IPS-20b (cell line): Measurements from ENCODE around the gene VPS35L.
"Not testable (repeated sequence)": the region's sequence is repeated elsewhere in the genome, so short reads cannot be mapped to it uniquely, and the experiment has no call there.

Experiments
- H3K27ac ChIP-seq: one replicate; pipeline ENCODE4 v1.5.1; 2013; ENCODE audit warnings: low read length
- H3K27me3 ChIP-seq: 2 replicates; pipeline ENCODE4 v1.6.1; 2013; ENCODE audit warnings: mild to moderate bottlenecking, low read length, inconsistent platforms; ENCODE audit not compliant: insufficient read depth
- H3K36me3 ChIP-seq: 2 replicates; pipeline ENCODE4 v1.6.1; 2013; ENCODE audit warnings: low read depth, mild to moderate bottlenecking, inconsistent platforms, low read length, moderate library complexity; ENCODE audit not compliant: insufficient read depth
- H3K4me1 ChIP-seq: 2 replicates; pipeline ENCODE4 v1.6.1; 2013; ENCODE audit warnings: mild to moderate bottlenecking, control low read depth, inconsistent platforms, low read length, moderate library complexity; ENCODE audit not compliant: insufficient read depth
- H3K4me3 ChIP-seq: 2 replicates; pipeline ENCODE4 v1.5.1; 2013; ENCODE audit warnings: mild to moderate bottlenecking, low read length, inconsistent platforms
- H3K9ac ChIP-seq: 2 replicates; pipeline ENCODE4 v1.6.1; 2013; ENCODE audit warnings: low read depth, mild to moderate bottlenecking, inconsistent platforms, low read length, moderate library complexity
- H3K9me3 ChIP-seq: 2 replicates; pipeline ENCODE4 v1.6.1; 2013; ENCODE audit warnings: mild to moderate bottlenecking, low read depth, low read length, inconsistent platforms; ENCODE audit not compliant: insufficient read depth

VPS35L gene

DNA sequence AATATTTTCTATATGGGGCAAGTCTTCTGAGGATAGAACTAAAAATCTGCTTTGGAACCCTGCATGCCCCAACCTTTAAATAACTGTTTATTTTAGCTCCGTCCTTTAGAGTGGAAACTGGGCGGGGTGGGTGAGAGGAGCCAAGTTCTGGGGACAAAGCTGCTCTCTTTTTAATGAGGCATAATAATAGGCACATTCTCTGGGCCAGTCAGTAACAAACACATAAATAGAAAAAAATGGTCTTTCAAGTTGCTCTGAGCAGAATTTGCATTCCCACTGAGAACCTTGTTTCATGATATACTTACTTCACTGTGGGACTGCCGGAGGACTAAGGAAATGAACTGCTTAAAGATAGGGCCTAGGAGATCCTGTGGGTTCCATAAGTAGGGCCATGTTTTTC lies 111.0 kb downstream of the VPS35L start:
- Histone ChIP-seq H3K4me1 (no peaks in the 10 kb centered on the region), H3K9me3 (peaks cover 8% of the 10 kb centered on the region; the same call in 1 of the 2 replicates), H3K27ac (no peak overlapping the region), H3K36me3 (peaks cover 23% of the 10 kb centered on the region), H3K4me3 (no peak overlapping the region), H3K27me3 (no peaks in the 10 kb centered on the region; the same call in 1 of the 2 replicates), H3K9ac (no peak overlapping the region)

DNA sequence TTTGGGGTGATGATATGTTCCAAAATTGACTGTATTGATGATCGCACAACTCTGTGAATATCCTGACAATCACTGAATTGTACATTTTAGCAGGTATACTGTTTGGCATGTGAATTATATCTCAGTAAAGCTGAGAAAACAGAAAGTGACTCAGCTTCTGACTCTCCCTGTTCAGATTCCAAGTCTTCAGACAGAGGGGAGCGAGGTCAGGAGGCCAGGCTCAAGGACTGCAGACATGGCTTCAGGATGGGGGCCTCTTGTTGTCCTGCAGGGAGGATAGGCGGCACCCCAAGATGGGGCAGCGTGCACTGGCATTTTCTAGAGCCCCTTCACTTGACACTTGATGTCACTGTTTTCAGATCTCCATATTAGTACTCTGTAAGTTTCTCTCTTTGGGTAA lies 116.9 kb downstream of the VPS35L start:
- H3K36me3 ChIP-seq = peaks cover 22% of the 10 kb centered on the region
- H3K27ac ChIP-seq = no peak overlapping the region
- H3K4me1 ChIP-seq = no peaks in the 10 kb centered on the region
- H3K4me3 ChIP-seq = no peak overlapping the region
- H3K9me3 ChIP-seq = no peaks in the 10 kb centered on the region
- H3K9ac ChIP-seq = no peak overlapping the region
- no peaks in the 10 kb centered on the region for H3K27me3 ChIP-seq

- peaks cover 21% of the 10 kb centered on the region for H3K36me3 ChIP-seq
- no peak overlapping the region for H3K4me3 ChIP-seq
- H3K9me3 ChIP-seq = no peaks in the 10 kb centered on the region
Observed at GRCh38 chr16:19674485-19674884, 119.0 kb downstream of the VPS35L start.

GRCh38 chr16:19677402-19677801 lies 121.9 kb downstream of the VPS35L start:
- Histone ChIP-seq H3K27me3 (no peaks in the 10 kb centered on the region), H3K9me3 (no peaks in the 10 kb centered on the region), H3K27ac (no peak overlapping the region), H3K4me1 (no peaks in the 10 kb centered on the region), H3K9ac (no peak overlapping the region), H3K36me3 (peaks cover 11% of the 10 kb centered on the region; the same call in 1 of the 2 replicates), H3K4me3 (no peak overlapping the region)

More at GRCh38 chr16:19674485-19674884, 119.0 kb downstream of the VPS35L start:
- Histone ChIP-seq H3K4me1 (no peaks in the 10 kb centered on the region), H3K9ac (no peak overlapping the region), H3K27ac (no peak overlapping the region), H3K27me3 (no peaks in the 10 kb centered on the region)

- Histone ChIP-seq H3K27me3 (no peaks in the 10 kb centered on the region), H3K9ac (no peak overlapping the region), H3K4me3 (no peak overlapping the region), H3K36me3 (peaks cover 24% of the 10 kb centered on the region; the same call in 1 of the 2 replicates), H3K27ac (no peak overlapping the region), H3K4me1 (no peaks in the 10 kb centered on the region), H3K9me3 (no peaks in the 10 kb centered on the region; the same call in 1 of the 2 replicates)
Observed at GRCh38 chr16:19678804-19679203, 123.3 kb downstream of the VPS35L start.

DNA sequence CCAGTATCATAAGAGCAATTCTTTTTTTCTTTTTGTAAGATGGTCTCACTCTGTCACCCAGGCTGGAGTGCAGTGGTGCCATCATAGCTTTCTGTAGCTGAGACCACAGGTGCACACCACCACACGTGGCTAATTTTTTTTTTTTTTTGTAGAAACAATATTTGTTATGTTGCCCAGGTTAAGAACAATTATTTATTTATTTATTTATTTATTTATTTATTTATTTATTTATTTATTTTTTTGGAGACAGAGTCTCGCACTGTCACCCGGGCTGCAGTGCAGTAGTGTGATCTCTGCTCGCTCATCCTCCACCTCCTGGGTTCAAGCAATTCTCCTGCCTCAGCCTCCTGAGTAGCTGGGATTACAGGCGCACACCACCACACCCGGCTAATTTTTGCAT lies 123.8 kb downstream of the VPS35L start:
- not testable (repeated sequence) for H3K4me1 ChIP-seq, H3K9me3 ChIP-seq, H3K4me3 ChIP-seq, H3K9ac ChIP-seq, H3K27me3 ChIP-seq, H3K27ac ChIP-seq
- peaks cover 26% of the 10 kb centered on the region; the same call in 1 of the 2 replicates for H3K36me3 ChIP-seq

- Histone ChIP-seq H3K27ac (no peak overlapping the region), H3K4me1 (no peaks in the 10 kb centered on the region), H3K27me3 (no peaks in the 10 kb centered on the region), H3K9ac (no peak overlapping the region), H3K36me3 (peaks cover 36% of the 10 kb centered on the region), H3K9me3 (no peaks in the 10 kb centered on the region; the same call in 1 of the 2 replicates), H3K4me3 (no peak overlapping the region)
Observed at GRCh38 chr16:19680881-19681340, 125.4 kb downstream of the VPS35L start.

DNA sequence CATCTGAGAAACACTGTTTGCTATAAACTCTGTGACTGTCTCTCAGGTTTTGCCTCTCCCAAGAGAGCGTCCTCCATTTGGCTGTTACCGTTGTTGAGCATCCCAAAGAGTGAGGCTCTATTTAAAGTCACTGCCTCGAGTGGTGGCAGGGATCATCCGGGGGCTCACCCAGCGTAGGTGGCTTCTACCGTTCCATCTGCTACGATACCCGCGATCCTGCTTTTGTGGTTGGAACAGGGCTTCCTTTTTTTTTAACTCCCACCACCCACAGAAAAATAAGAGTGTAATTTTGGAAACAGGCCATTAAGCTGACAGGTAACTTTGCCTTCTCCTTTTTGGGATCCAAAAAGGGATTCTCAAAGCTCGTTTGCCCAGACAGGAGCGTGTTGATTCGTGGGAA lies 126.1 kb downstream of the VPS35L start:
- no peak overlapping the region for H3K27ac ChIP-seq
- H3K27me3 ChIP-seq = no peaks in the 10 kb centered on the region
- H3K9me3 ChIP-seq = no peaks in the 10 kb centered on the region; the same call in 1 of the 2 replicates
- H3K36me3 ChIP-seq = peaks cover 32% of the 10 kb centered on the region
- no peak overlapping the region for H3K4me3 ChIP-seq
- H3K9ac ChIP-seq = no peak overlapping the region
- no peaks in the 10 kb centered on the region for H3K4me1 ChIP-seq

DNA sequence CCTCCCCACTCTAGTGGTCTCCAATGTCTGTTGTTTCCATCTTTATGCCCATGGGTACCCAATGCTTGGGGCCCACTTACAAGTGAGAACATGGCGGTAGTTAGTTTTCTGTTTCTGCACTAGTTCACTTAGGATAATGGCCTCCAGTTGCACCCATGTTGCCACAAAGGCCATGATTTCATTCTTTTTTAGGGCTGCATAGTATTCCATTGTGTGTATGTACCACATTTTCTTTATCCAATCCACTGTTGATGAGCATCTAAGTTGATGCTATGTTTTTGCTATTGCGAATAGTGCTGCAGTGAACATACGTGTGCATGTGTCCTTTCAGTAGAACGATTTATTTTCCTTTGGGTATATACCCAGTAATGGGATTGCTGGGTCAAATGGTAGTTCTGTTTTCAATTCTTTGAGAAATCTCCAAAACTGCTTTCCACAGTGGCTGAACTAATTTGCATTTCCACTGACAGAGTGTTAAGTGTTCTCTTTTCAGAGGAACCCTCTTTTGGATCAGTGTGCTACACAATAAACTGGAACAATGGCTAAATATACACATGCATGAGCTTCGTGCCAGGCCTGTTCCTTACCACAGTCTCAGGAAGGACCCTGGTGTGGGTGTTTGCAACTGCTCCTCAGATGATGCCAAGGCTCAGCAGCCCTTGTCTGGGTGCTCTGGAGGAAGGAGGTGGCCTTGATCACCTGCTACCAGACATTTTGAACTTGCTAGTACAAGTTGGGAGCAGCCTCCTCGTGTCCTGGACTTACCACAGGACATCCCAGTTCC lies 128.1 kb downstream of the VPS35L start:
- Histone ChIP-seq H3K4me1 (no peaks in the 10 kb centered on the region), H3K27me3 (no peaks in the 10 kb centered on the region), H3K4me3 (no peak overlapping the region), H3K36me3 (peaks cover 33% of the 10 kb centered on the region), H3K27ac (no peak overlapping the region), H3K9ac (no peak overlapping the region), H3K9me3 (no peaks in the 10 kb centered on the region; the same call in 1 of the 2 replicates)

GRCh38 chr16:19685176-19685575 lies 129.7 kb downstream of the VPS35L start:
- no peaks in the 10 kb centered on the region; the same call in 1 of the 2 replicates for H3K9me3 ChIP-seq
- no peak overlapping the region for H3K9ac ChIP-seq
- no peak overlapping the region for H3K4me3 ChIP-seq
- peaks cover 33% of the 10 kb centered on the region for H3K36me3 ChIP-seq
- no peaks in the 10 kb centered on the region for H3K27me3 ChIP-seq
- H3K27ac ChIP-seq = no peak overlapping the region
- no peaks in the 10 kb centered on the region for H3K4me1 ChIP-seq

- H3K36me3 ChIP-seq = peaks cover 39% of the 10 kb centered on the region
- H3K27me3 ChIP-seq = no peaks in the 10 kb centered on the region
- H3K9me3 ChIP-seq = no peaks in the 10 kb centered on the region; the same call in 1 of the 2 replicates
- no peak overlapping the region for H3K27ac ChIP-seq
- H3K4me1 ChIP-seq = no peaks in the 10 kb centered on the region
- no peak overlapping the region for H3K9ac ChIP-seq
- H3K4me3 ChIP-seq = no peak overlapping the region
Observed at GRCh38 chr16:19687279-19687678, 131.8 kb downstream of the VPS35L start.

DNA sequence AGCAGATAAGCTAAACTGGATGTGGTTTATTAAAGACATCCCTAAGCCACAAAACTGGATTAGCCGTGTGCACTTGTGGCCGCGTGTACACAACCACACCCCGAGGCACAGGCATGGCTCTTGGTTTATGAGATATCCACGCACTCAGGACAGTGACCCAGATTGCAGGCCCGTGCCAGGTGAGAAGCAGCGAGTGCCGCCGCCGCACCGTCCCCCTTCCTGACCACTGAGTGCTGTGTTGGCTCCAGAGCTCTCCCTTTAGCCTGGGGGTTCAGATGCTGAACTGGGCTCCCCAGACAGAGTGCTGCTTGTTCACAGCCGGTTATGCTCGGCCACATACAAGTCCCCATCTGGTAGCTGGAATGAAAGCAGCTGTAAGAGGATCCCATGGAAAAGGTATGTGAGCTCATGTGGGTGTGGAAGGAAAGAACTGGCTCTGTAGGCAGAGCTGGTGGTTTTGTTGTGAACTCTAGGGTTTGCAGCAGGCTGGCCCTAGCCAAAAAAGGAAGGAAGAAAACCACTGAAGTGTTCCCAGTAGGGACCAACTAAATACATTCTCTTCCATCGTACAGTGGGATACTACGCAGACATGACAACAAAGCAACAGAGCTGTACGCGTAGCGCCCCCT lies 133.0 kb downstream of the VPS35L start:
- peaks cover 34% of the 10 kb centered on the region for H3K36me3 ChIP-seq
- no peaks in the 10 kb centered on the region for H3K27me3 ChIP-seq
- H3K9me3 ChIP-seq = no peaks in the 10 kb centered on the region

More for the DNA sequence above, 133.0 kb downstream of the VPS35L start:
- Histone ChIP-seq H3K27ac (no peak overlapping the region), H3K9ac (no peak overlapping the region), H3K4me1 (no peaks in the 10 kb centered on the region), H3K4me3 (no peak overlapping the region)
